Activated CD4-positive, alpha-beta T cell treated with anti-CD3 and anti-CD28 coated beads, Interleukin-2, amount 10 ng/mL, durations not matched to agents 24 days and 14 days (primary cell): ENCODE results near the gene HS6ST1. TPM values are rescaled to one million over a fixed set of nuclear protein-coding genes. Genes with fewer than 3 reads are reported as not detected.

Experiments used
- DNase-seq: peaks from one replicate; pipeline ENCODE4 v3.0.0; 2022
- H3K27ac Mint-ChIP-seq: one replicate; pipeline ENCODE4 v1.8.0; 2022; ENCODE audit warnings: mild to moderate bottlenecking, mixed read lengths
- H3K27me3 Mint-ChIP-seq: one replicate; pipeline ENCODE4 v1.8.0; 2022; ENCODE audit warnings: mixed read lengths
- H3K36me3 Mint-ChIP-seq: one replicate; pipeline ENCODE4 v1.8.0; 2022; ENCODE audit warnings: low read depth, mild to moderate bottlenecking, mixed read lengths
- H3K4me1 Mint-ChIP-seq: one replicate; pipeline ENCODE4 v1.8.0; 2021; ENCODE audit warnings: mixed read lengths
- H3K4me3 Mint-ChIP-seq: one replicate; pipeline ENCODE4 v1.8.0; 2022; ENCODE audit warnings: mild to moderate bottlenecking, moderate library complexity, mixed read lengths
- H3K9me3 Mint-ChIP-seq: one replicate; pipeline ENCODE4 v1.8.0; 2021; ENCODE audit warnings: mixed read lengths
- intact Hi-C: fragments of 100-400 bp; cut with micrococcal nuclease; formaldehyde crosslinking; loops from one replicate; pipeline ENCODE4 v1.15.1; 2023
- total RNA-seq: library from RNA; stranded (reverse); gene quantifications from 2 replicates; pipeline ENCODE4 v1.2.3, GENCODE V29; 2022

HS6ST1 gene
- total RNA-seq, 1 donor from 2014 or later = 20.1 TPM

- Mint-ChIP-seq H3K27ac (no peak overlapping the region), H3K4me3 (no peak overlapping the region), H3K9me3 (no peaks in the 10 kb centered on the region), H3K36me3 (no peaks in the 10 kb centered on the region), H3K27me3 (no peaks in the 10 kb centered on the region), H3K4me1 (no peaks in the 10 kb centered on the region)
- intact Hi-C loops = no loop called here
- DNase-seq = no peak
These were observed 72.9 kb downstream of the HS6ST1 start for GRCh38 chr2:128245813-128246212.

DNA sequence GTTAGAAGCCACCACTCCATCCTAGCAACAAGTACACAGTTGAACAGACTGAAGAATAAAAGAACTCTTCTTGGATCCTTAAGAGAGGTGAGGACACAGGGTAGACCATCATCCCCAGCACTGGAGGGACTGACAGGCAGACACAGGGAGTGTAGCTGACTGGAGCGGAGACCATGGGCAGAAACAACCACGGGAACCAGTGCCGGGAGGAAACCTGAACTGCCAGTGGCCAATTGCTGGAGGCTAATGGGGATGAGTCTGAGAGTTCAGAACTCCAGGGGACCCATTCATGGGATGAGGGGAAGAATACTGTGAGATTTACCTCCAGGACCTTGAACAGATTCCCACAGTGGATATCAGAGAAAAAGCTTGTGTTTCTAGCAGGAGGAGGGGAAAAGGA is 76.8 kb downstream of the HS6ST1 start:
- no peak for DNase-seq
- Mint-ChIP-seq H3K4me3 (no peak overlapping the region), H3K27ac (no peak overlapping the region), H3K4me1 (no peaks in the 10 kb centered on the region), H3K9me3 (no peaks in the 10 kb centered on the region), H3K27me3 (no peaks in the 10 kb centered on the region), H3K36me3 (no peaks in the 10 kb centered on the region)
- intact Hi-C loops = no loop called here

DNA sequence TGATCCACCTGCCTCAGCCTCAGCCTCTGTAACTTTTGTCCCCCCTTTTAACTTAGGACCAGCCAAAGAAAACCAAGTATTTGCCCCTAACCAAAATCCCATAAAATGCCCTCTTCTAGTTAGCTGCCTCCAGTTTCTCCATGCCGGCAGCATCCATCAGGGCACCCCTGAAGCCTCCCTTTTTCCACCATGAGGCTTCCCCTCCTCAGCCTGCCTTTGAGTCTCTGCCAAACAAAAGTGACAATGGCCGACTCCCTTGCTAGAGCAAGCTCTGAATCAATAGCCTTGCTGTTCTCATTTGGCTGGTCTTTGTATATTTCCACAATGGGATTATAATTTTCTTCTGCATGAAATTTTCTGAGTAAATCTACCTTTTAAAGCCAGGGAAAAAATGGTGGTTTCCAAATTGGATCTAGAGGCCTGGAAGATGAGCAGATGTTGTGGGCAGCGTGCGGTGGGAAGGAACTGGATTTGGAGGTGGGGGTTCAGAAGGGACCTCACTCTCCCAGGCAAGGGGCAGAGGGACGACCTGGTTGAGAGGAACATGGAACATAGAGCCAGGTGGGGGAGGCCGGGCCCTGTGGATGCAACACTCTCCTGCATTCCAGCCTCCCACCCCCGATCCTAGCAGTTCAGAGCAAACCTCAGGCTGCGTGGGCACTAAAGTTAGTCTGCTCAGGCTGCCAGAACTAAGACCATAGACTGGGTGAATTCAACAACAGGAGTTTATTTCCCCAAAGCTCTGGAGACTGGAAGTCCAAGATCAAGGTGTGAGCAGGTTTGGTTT is 80.6 kb downstream of the HS6ST1 start:
- no peak for DNase-seq
- no peak overlapping the region for H3K4me3 Mint-ChIP-seq
- no peaks in the 10 kb centered on the region for H3K9me3 Mint-ChIP-seq
- no peaks in the 10 kb centered on the region for H3K36me3 Mint-ChIP-seq
- intact Hi-C loops = no loop called here
- no peak overlapping the region for H3K27ac Mint-ChIP-seq
- H3K27me3 Mint-ChIP-seq = peaks cover 5% of the 10 kb centered on the region
- peaks cover 2% of the 10 kb centered on the region for H3K4me1 Mint-ChIP-seq

DNA sequence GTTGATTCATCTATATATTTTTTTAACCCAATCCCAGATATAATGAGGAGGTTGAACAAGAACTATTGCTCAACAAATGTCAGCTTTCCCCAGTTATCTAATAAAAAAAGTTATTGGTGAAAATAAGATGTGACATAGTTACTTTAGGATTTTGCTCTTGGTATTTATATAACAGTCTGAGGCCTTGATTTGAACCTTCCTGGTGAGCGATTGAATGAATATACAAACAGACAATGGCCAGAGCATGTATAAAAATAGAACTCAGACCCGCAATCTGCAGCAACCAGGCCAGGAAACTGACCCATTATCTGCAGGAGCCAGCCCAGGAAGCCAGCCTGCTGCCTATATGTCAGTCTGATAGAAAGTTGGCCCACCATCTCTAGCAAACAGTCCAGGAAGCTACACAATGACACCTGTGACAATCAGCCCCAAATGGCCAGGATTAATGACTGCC is 81.6 kb downstream of the HS6ST1 start:
- no peak overlapping the region for H3K4me3 Mint-ChIP-seq
- H3K27me3 Mint-ChIP-seq = peaks cover 8% of the 10 kb centered on the region
- intact Hi-C loops = no loop called here
- H3K9me3 Mint-ChIP-seq = no peaks in the 10 kb centered on the region
- no peaks in the 10 kb centered on the region for H3K36me3 Mint-ChIP-seq
- peaks cover 2% of the 10 kb centered on the region for H3K4me1 Mint-ChIP-seq
- no peak for DNase-seq
- H3K27ac Mint-ChIP-seq = no peak overlapping the region

GRCh38 chr2:128236491-128237035 is 82.1 kb downstream of the HS6ST1 start:
- Mint-ChIP-seq H3K9me3 (no peaks in the 10 kb centered on the region), H3K4me1 (peaks cover 2% of the 10 kb centered on the region), H3K4me3 (no peak overlapping the region), H3K27me3 (peaks cover 8% of the 10 kb centered on the region), H3K27ac (no peak overlapping the region), H3K36me3 (no peaks in the 10 kb centered on the region)
- no peak for DNase-seq
- intact Hi-C loops = no loop called here

DNA sequence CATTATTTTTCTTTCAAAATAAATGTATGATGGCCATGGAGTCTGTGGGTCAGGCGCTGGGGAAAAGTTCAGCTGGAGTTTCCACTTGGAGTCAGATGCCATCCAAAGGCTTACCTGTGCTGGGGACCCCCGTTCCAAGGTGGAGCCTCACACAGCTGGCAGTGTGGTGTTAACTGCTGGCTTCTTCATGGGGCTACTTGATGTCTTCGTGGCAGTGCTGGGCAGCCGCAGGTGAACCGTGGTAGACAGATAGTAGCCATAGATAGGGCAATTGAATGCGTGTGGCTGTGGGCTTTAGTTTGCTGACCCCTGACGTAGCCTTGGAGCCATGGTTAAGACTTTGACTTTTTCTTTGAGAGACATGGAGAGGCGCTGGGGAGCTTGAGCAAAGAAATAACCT is 83.1 kb downstream of the HS6ST1 start:
- no peak for DNase-seq
- Mint-ChIP-seq H3K4me3 (no peak overlapping the region), H3K4me1 (peaks cover 2% of the 10 kb centered on the region), H3K27ac (no peak overlapping the region), H3K9me3 (no peaks in the 10 kb centered on the region), H3K27me3 (peaks cover 10% of the 10 kb centered on the region), H3K36me3 (no peaks in the 10 kb centered on the region)
- intact Hi-C loops = no loop called here

DNA sequence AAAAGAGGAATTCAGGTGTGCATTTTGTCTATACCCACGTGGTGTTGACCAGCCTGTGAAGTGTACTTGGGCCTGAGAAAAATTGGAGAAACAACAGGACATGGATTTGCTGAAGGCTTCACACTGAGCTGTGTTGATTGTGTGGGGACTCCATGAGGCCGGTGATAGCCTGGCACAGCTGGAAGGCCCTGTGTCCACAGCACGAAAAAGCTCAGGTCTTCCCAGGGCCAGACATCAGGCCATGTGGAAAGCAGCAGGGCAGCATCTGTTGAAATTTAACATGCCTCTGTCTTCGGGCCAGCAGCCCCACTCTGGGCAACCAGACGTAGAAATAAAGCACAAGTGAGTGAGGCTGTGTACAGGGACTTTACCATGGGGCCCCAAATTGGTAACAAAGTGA is 84.1 kb downstream of the HS6ST1 start:
- Mint-ChIP-seq H3K4me3 (no peak overlapping the region), H3K9me3 (no peaks in the 10 kb centered on the region), H3K27ac (no peak overlapping the region), H3K4me1 (peaks cover 2% of the 10 kb centered on the region), H3K27me3 (peaks cover 10% of the 10 kb centered on the region), H3K36me3 (no peaks in the 10 kb centered on the region)
- no peak for DNase-seq
- intact Hi-C loops = no loop called here

- intact Hi-C loops = loop anchor here (1.0 kb wide), 2 partner anchors 55 to 171 kb away; no protein-coding TSS in a partner anchor
- Mint-ChIP-seq H3K4me1 (peaks cover 2% of the 10 kb centered on the region), H3K9me3 (no peaks in the 10 kb centered on the region), H3K27me3 (peaks cover 13% of the 10 kb centered on the region), H3K36me3 (no peaks in the 10 kb centered on the region), H3K27ac (no peak overlapping the region), H3K4me3 (peak overlapping the region; percentile 80)
- no peak for DNase-seq
These were observed 84.8 kb downstream of the HS6ST1 start for GRCh38 chr2:128233790-128234395.

DNA sequence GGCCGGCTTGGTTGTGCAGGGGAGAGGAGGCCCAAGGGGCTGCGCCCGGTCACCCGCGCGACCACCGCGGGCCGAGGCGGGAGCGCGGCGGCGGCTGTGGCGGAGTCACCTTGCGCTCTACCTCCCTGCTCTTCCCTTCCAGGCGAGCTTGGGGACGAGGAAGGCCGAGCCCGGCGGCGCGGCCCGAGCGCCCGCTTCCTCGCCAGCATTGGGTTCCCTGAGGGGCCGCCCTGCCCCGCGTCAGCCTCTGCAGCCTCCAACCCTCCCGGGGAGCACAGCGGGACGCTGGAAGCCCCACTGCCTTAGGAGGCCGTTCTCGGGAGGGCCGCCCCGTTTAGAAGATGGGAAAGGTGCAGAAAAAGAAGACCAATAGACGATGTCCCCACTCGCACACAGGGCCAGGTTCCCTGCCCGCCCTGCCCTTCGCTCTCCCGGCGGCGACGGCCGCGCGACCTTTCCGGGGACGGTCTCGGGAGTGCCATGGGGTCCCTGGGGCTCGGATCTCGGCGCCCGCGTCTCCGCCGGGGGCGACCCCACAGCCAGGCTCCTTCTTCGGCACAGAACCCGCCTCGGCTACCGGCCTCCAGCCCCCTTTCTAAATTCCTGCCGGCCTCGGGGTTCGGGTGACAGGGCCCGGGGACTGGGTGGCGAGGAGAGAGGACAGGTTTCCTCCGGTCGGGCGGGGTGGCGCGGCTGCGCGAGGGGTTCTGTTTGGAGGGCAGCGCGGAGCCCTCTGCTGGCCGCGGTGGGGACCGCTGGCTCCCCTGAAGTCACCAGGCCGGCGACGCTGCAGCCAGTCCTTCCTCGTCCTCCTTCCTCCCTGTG is 85.5 kb downstream of the HS6ST1 start:
- no peak overlapping the region for H3K27ac Mint-ChIP-seq
- H3K36me3 Mint-ChIP-seq = no peaks in the 10 kb centered on the region
- peaks cover 13% of the 10 kb centered on the region for H3K27me3 Mint-ChIP-seq
- intact Hi-C loops = loop anchor here (1.0 kb wide), 2 partner anchors 54 to 170 kb away; no protein-coding TSS in a partner anchor
- no peaks in the 10 kb centered on the region for H3K9me3 Mint-ChIP-seq
- peak overlapping the region; percentile 80 for H3K4me3 Mint-ChIP-seq
- peaks cover 2% of the 10 kb centered on the region for H3K4me1 Mint-ChIP-seq
- DNase-seq = peak; percentile 95

GRCh38 chr2:128228894-128229293 is 89.8 kb downstream of the HS6ST1 start:
- intact Hi-C loops = no loop called here
- DNase-seq = no peak
- Mint-ChIP-seq H3K27ac (no peak overlapping the region), H3K9me3 (no peaks in the 10 kb centered on the region), H3K4me3 (no peak overlapping the region), H3K4me1 (peaks cover 2% of the 10 kb centered on the region), H3K36me3 (no peaks in the 10 kb centered on the region), H3K27me3 (peaks cover 10% of the 10 kb centered on the region)

DNA sequence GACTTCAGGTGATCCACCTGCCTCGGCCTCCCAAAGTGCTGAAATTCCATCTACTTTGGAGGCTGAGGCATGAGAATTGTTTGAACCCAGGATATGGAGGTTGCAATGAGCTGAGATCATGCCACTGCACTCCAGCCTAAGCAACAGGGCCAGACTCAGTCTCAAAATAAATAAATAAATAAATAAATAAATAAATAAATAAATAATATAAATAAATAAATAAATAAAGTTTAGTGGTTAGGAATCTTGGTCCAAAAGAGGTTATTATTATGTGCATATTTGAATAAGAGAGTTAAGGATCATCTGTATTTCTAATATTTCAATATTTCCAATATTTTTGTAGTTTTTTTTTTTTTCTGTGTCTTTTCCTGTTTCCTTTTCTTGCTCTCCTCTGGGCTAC is 90.8 kb downstream of the HS6ST1 start:
- intact Hi-C loops = no loop called here
- Mint-ChIP-seq H3K27me3 (peaks cover 9% of the 10 kb centered on the region), H3K36me3 (no peaks in the 10 kb centered on the region), H3K4me1 (no peaks in the 10 kb centered on the region), H3K4me3 (no peak overlapping the region), H3K9me3 (no peaks in the 10 kb centered on the region), H3K27ac (no peak overlapping the region)
- DNase-seq = no peak

- Mint-ChIP-seq H3K9me3 (no peaks in the 10 kb centered on the region), H3K27me3 (peaks cover 2% of the 10 kb centered on the region), H3K27ac (no peak overlapping the region), H3K4me3 (no peak overlapping the region), H3K4me1 (no peaks in the 10 kb centered on the region), H3K36me3 (no peaks in the 10 kb centered on the region)
- no peak for DNase-seq
- intact Hi-C loops = no loop called here
These were observed 98.8 kb downstream of the HS6ST1 start for GRCh38 chr2:128219891-128220290.

GRCh38 chr2:128217671-128218070 is 101.0 kb downstream of the HS6ST1 start:
- DNase-seq = no peak
- no peaks in the 10 kb centered on the region for H3K4me1 Mint-ChIP-seq
- H3K36me3 Mint-ChIP-seq = no peaks in the 10 kb centered on the region
- H3K27me3 Mint-ChIP-seq = peaks cover 3% of the 10 kb centered on the region
- intact Hi-C loops = no loop called here
- no peak overlapping the region for H3K27ac Mint-ChIP-seq
- H3K4me3 Mint-ChIP-seq = no peak overlapping the region
- H3K9me3 Mint-ChIP-seq = no peaks in the 10 kb centered on the region
